IPS-20b (cell line): Measurements from ENCODE around the gene SNIP1.
A peak's percentile ranks its signal among the peaks of the same experiment; 100 is the strongest.
"Not testable (repeated sequence)": the region's sequence is repeated elsewhere in the genome, so short reads cannot be mapped to it uniquely, and the experiment has no call there.

Experiments used
- H3K27ac ChIP-seq: one replicate; pipeline ENCODE4 v1.5.1; 2013; ENCODE audit warnings: low read length
- H3K27me3 ChIP-seq: 2 replicates; pipeline ENCODE4 v1.6.1; 2013; ENCODE audit warnings: mild to moderate bottlenecking, low read length, inconsistent platforms; ENCODE audit not compliant: insufficient read depth
- H3K36me3 ChIP-seq: 2 replicates; pipeline ENCODE4 v1.6.1; 2013; ENCODE audit warnings: low read depth, mild to moderate bottlenecking, inconsistent platforms, low read length, moderate library complexity; ENCODE audit not compliant: insufficient read depth
- H3K4me1 ChIP-seq: 2 replicates; pipeline ENCODE4 v1.6.1; 2013; ENCODE audit warnings: mild to moderate bottlenecking, control low read depth, inconsistent platforms, low read length, moderate library complexity; ENCODE audit not compliant: insufficient read depth
- H3K4me3 ChIP-seq: 2 replicates; pipeline ENCODE4 v1.5.1; 2013; ENCODE audit warnings: mild to moderate bottlenecking, low read length, inconsistent platforms
- H3K9ac ChIP-seq: 2 replicates; pipeline ENCODE4 v1.6.1; 2013; ENCODE audit warnings: low read depth, mild to moderate bottlenecking, inconsistent platforms, low read length, moderate library complexity
- H3K9me3 ChIP-seq: 2 replicates; pipeline ENCODE4 v1.6.1; 2013; ENCODE audit warnings: mild to moderate bottlenecking, low read depth, low read length, inconsistent platforms; ENCODE audit not compliant: insufficient read depth

SNIP1 gene, protein sequence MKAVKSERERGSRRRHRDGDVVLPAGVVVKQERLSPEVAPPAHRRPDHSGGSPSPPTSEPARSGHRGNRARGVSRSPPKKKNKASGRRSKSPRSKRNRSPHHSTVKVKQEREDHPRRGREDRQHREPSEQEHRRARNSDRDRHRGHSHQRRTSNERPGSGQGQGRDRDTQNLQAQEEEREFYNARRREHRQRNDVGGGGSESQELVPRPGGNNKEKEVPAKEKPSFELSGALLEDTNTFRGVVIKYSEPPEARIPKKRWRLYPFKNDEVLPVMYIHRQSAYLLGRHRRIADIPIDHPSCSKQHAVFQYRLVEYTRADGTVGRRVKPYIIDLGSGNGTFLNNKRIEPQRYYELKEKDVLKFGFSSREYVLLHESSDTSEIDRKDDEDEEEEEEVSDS

DNA sequence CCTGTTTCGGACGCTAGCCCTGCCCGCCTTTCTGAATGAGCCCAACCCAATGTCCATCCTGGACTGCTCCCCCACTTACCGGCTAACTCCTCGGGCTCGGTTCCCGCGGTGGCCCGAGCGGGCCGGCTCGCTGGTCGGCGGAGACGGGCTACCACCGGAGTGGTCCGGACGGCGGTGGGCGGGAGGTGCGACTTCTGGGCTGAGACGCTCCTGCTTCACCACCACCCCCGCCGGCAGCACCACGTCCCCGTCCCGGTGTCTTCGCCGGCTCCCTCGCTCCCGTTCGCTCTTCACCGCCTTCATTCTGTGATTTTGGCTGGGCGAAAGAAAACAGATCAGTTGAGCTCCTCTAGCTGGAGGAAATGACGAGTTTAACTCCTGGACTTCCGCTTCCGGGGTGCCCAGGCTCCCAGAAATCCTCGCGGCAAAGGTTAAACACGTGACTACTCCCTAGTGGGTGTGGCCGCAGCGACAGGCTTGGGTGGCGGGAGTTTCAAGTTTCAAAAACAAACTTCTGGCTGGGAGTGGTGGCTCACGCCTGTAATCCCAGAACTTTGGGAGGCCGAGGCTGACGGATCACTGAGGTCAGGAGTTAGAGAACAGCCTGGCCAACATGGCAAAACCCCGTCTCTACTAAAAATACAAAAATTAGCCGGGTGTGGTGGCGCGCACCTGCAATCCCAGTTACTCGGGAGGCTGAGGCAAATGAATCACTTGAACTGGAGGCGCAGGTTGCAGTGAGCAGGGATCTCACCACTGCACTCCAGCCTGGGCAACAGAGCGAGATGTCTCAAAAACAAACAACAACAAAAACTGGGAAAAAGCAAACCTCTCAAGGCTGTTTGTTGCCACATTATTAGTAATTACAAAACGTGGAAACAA lies at the start of gene SNIP1:
Gene SNIP1 (minus strand): TSS at position 367 of the 882 bp plus-strand sequence. CDS start 64 bp downstream, at position 303.
- H3K27ac ChIP-seq = no peak within 1 kb of the TSS
- peaks cover 4% of the 10 kb centered on the region for H3K9me3 ChIP-seq
- H3K4me1 ChIP-seq = peaks cover 10% of the 10 kb centered on the region
- H3K4me3 ChIP-seq = peak within 1 kb of the TSS; percentile 92
- H3K9ac ChIP-seq = peak within 1 kb of the TSS; percentile 81
- H3K27me3 ChIP-seq = no peaks in the 10 kb centered on the region
- peaks cover 28% of the 10 kb centered on the region for H3K36me3 ChIP-seq

DNA sequence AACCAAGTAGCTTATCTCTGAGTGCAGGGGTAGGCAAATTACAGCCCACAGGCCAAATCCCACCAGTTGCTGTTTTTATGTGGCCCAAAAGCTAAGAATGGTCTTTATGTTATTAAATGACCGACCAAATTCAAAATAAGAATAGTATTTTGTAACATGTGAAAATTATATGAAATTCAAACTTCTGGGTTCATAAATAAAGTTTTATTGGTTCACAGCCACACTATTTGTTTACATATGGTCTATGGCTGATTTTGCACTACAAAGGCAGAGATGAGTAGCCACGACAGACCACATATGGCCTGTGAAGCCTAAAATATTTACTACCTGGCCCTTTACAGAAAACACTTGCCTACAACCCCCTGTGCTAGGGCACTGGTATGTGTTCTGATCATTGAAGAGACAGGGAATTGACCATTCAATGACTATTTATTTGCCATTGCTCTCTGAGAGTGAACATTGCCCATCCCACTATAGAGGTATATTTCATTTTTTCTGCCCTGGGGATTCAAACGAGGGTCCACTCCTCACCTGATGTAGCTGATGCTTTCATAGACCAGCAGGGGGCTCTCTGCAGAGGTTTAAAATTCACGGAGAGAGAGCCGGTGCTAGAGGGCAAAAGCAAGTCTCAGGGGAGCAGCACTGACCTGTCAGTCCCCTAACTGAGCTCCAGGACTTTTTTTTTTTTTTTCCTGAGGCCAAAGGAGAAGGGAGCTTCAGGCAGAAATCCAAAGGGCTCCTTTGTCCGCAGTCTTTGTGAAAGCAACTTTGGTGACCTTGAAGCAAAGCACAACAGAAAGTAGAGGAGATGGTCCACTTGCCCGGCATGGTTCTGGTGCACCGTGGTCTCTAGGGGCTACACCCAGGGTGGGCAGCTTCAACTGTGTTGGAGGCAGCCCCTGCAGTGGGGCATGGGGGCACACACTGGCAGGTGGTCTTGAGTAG lies 48.9 kb upstream of the SNIP1 start:
- Histone ChIP-seq H3K9ac (no peak overlapping the region), H3K9me3 (no peaks in the 10 kb centered on the region), H3K27me3 (peaks cover 19% of the 10 kb centered on the region), H3K36me3 (no peaks in the 10 kb centered on the region), H3K4me3 (no peak overlapping the region), H3K27ac (no peak overlapping the region), H3K4me1 (no peaks in the 10 kb centered on the region)

DNA sequence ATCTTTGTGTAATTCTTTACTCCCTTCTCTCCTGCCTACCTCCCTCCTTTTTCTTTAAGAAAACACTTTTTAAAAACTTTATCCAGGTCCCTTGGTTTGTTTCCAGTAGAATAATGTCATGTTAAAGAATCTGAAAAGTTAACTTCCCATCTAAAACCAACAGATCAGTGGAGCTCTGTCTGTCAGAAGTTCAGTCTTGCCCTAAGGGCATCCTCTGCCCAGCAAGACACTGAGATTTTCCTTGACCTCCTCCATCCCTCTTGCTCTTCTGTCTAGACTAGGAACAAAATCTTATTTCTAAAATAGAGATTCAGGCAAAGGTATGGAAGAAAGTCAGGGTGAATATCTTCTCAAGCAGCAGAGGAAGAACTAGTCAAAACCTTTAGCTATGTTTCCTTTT lies 47.3 kb upstream of the SNIP1 start:
- Histone ChIP-seq H3K9ac (no peak overlapping the region), H3K27me3 (peaks cover 4% of the 10 kb centered on the region; the same call in 1 of the 2 replicates), H3K36me3 (no peaks in the 10 kb centered on the region), H3K9me3 (no peaks in the 10 kb centered on the region), H3K4me1 (no peaks in the 10 kb centered on the region), H3K27ac (no peak overlapping the region), H3K4me3 (no peak overlapping the region)

DNA sequence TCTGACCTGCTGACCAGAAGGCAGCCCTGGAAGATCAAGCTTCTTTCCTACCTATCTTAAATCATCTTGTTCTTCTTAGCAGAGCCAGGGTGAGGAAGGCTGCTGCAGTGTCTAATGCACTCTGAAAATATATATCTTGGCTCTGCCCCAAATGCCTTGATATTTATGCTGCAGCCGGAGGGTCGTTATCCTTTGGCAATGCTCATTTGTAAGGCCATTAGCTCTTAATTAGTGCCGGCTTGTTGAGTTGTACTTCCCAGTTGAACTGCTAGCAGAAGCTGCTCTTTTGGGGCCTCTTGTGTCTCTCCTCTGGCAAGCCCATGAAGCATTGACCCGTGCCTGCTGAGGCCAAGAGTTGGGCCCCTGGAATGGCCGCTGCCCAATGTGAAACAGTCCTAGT lies 45.8 kb upstream of the SNIP1 start:
- Histone ChIP-seq H3K27me3 (no peaks in the 10 kb centered on the region; the same call in 1 of the 2 replicates), H3K27ac (no peak overlapping the region), H3K36me3 (no peaks in the 10 kb centered on the region), H3K9me3 (no peaks in the 10 kb centered on the region), H3K4me1 (no peaks in the 10 kb centered on the region; the same call in 1 of the 2 replicates), H3K9ac (no peak overlapping the region), H3K4me3 (no peak overlapping the region)

DNA sequence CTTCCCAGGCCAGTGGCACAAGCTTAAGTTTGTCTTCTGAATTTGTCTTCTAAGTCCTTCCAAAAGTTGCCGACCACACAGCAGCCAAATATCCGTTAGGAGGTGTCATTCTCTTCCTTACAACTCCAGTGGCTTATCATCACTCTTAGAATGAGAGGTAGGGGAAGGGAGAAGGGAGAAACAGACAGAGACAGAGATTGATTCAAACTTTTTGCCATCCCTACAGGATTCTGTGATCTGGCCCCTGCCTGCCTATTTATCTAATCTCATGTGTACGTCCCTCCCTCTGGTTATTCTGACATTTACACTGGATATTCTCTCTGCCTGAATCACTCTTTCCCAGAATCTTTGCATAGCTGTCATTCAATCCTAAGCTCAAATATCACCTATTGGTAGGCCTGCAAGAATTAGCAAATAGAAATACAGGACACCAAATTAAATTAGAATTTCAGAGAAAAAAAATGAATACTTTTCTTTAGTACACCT lies 42.1 kb upstream of the SNIP1 start:
- H3K36me3 ChIP-seq = peaks cover 29% of the 10 kb centered on the region
- H3K4me1 ChIP-seq = peaks cover 4% of the 10 kb centered on the region; the same call in 1 of the 2 replicates
- no peaks in the 10 kb centered on the region; the same call in 1 of the 2 replicates for H3K27me3 ChIP-seq
- no peak overlapping the region for H3K27ac ChIP-seq
- peak overlapping the region; percentile 44; the same call in 1 of the 2 replicates for H3K9ac ChIP-seq
- peak overlapping the region; percentile 99 for H3K4me3 ChIP-seq
- H3K9me3 ChIP-seq = no peaks in the 10 kb centered on the region

DNA sequence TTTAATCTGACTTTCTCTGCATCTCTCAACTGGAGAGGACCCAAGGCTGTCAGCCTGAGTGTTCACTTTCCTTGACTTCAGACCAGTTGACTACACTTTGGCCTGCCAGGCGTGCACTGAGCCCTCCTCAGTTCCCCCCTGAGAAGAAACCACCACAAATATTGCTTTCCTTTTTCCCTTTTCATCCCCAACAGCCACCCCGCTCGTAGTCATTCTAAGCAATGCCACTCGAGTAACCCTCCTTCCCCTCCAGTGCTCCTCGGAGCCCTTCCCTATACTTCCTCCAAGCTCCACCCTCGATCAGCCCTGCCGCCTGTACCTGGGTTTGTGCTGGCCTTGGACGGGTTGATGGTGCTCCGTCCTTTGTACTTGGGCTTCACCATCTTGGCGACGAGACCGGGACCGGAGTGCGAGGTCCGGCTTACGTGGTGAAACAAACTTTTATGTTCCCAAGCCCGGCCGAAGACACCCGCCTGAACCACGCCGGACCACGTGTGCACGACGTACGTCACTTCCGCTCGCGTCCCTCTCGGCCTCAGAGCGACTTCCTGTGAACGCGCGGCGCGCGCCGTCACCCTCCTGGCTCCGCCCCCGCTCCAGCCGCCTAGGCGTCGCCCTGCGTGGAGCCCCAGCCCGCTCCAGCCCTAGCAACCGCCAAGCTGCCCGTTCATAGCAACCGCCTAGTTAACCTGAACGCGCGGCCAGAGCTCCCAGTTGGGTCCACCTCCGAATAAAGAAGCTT lies 41.5 kb upstream of the SNIP1 start, which contains the start of gene GNL2:
Gene GNL2 (minus strand): TSS at position 498 of the 742 bp plus-strand sequence. CDS start 115 bp downstream, at position 383.
- Histone ChIP-seq H3K36me3 (peaks cover 35% of the 10 kb centered on the region), H3K27me3 (no peaks in the 10 kb centered on the region; the same call in 1 of the 2 replicates), H3K4me3 (peak within 1 kb of the TSS; percentile 99), H3K9me3 (no peaks in the 10 kb centered on the region), H3K27ac (peak within 1 kb of the TSS; percentile 35), H3K4me1 (peaks cover 4% of the 10 kb centered on the region; the same call in 1 of the 2 replicates), H3K9ac (peak within 1 kb of the TSS; percentile 91)

DNA sequence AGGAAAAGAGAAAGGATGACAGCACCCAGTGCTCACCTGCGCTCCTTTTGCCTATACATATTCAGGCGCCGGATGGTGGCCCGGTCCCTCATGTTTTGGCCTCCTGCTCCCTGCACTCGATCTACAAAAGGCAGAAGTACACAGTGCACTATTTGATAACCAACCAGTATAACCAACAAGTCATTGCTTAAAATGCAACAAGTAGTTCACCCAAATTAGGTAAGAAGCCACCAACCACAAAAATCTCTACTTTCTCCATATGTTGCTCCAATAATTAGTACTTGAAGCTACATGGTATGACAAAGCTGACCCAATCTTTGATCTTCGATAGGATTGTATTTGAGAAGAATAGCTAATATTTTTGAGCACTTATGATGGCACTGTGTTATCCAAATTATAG lies 39.6 kb upstream of the SNIP1 start:
- H3K27me3 ChIP-seq = no peaks in the 10 kb centered on the region; the same call in 1 of the 2 replicates
- H3K9me3 ChIP-seq = no peaks in the 10 kb centered on the region
- no peak overlapping the region for H3K9ac ChIP-seq
- H3K4me1 ChIP-seq = peaks cover 4% of the 10 kb centered on the region; the same call in 1 of the 2 replicates
- peaks cover 54% of the 10 kb centered on the region for H3K36me3 ChIP-seq
- no peak overlapping the region for H3K27ac ChIP-seq
- 0 out of 2 replicates have a peak overlapping the region, but pooled peaks have one; percentile 99 for H3K4me3 ChIP-seq

DNA sequence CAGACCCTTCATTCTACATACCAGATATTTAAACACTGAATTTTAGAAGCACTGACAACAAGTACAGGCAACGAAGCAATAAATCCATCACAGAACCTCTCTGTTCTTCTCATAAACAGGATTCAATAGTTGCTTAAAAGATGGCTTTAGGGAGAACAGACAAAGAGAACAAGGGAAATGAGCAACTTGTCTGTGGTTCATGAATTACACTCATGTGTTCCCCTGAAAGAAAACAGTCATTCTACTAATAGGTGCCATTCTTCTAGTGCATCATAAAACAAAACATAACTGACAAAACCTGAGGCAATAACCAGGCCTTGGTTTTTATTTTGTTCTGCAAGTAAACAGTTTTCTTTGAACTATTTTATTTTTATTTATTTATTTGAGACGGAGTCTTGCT lies 34.8 kb upstream of the SNIP1 start:
- H3K4me1 ChIP-seq = no peaks in the 10 kb centered on the region
- H3K36me3 ChIP-seq = peaks cover 95% of the 10 kb centered on the region
- no peak overlapping the region for H3K27ac ChIP-seq
- H3K9ac ChIP-seq = no peak overlapping the region
- no peak overlapping the region for H3K4me3 ChIP-seq
- H3K27me3 ChIP-seq = no peaks in the 10 kb centered on the region
- no peaks in the 10 kb centered on the region for H3K9me3 ChIP-seq

DNA sequence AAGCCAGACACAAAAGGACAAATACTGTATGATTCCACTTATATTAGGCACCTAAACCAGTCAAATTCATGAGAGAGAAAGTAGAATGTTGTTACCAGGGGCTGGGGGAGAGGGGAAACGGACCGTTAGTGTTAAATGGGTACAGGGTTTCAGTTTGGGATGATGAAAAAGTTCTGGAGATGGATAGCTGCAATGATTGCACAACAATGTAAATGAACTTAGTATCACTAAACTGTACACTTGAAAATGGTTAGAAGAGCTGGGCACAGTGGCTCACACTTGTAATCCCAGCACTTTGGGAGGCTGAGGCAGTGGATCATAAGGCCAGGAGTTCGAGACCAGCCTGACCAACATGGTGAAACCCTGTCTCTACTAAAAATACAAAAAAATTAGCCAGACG lies 30.5 kb upstream of the SNIP1 start:
- H3K4me3 ChIP-seq, H3K4me1 ChIP-seq, H3K27me3 ChIP-seq, H3K27ac ChIP-seq, H3K9ac ChIP-seq, H3K9me3 ChIP-seq: not testable (repeated sequence)
- peaks cover 96% of the 10 kb centered on the region for H3K36me3 ChIP-seq

DNA sequence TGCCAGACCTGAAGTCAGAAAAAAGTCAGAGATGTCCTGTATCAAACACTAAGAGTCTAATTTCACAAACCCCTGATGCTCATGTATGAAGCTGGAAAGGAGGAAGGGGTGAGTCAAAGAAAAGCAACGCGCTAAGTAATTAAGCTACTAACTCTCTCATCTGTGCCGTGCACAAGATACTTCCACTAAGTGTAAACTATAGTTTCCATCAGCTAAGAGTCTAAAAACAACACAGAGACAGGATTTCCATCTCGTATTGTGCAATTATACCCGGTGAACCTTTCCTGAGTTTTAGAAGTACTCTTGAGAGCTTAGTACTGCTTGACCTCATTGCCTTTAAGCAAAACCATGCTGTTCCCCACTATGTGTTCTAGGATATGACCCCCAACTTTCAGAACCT lies 21.6 kb upstream of the SNIP1 start:
- no peaks in the 10 kb centered on the region for H3K27me3 ChIP-seq
- H3K36me3 ChIP-seq = peaks cover 98% of the 10 kb centered on the region
- H3K4me1 ChIP-seq = no peaks in the 10 kb centered on the region
- H3K4me3 ChIP-seq = no peak overlapping the region
- no peaks in the 10 kb centered on the region for H3K9me3 ChIP-seq
- no peak overlapping the region for H3K27ac ChIP-seq
- H3K9ac ChIP-seq = no peak overlapping the region
